Purkinje cell (primary cell): ENCODE results near the gene TMEM204. TPM values are rescaled to one million over a fixed set of nuclear protein-coding genes. Genes with fewer than 3 reads are reported as not detected.

Experiments
- polyA plus RNA-seq: library from polyadenylated mRNA; unstranded; fragments of >200 nt; fragmentation: Nextera tagmentation; gene quantifications from 2 replicates; pipeline ENCODE4 v1.2.1, GENCODE V29; 2014

Gene TMEM204
- polyA plus RNA-seq, result not detected in 2 replicates

GRCh38 chr16:1533443-1533951 lies at the start of gene TMEM204:
Gene TMEM204 (plus strand): TSS chr16:1533666. CDS start chr16:1534276, 610 bp downstream.

GRCh38 chr16:1488619-1489018 lies 44.8 kb upstream of the TMEM204 start, which contains the start of gene PTX4:
Gene PTX4 (minus strand): TSS chr16:1488944. CDS start chr16:1488909, 35 bp downstream.

GRCh38 chr16:1492923-1493745 lies 40.3 kb upstream of the TMEM204 start, which contains the start of gene TELO2:
Gene TELO2 (plus strand): TSS chr16:1493360. CDS start chr16:1494282, 922 bp downstream.

Other genes with a start within 250 kb of the TMEM204 start
- gene UBE2I, start 224.0 kb upstream of the TMEM204 start, polyA plus RNA-seq, result 7.7 and 10.6 TPM in 2 replicates
- gene BAIAP3, start 200.0 kb upstream of the TMEM204 start, polyA plus RNA-seq, result 0.43 and 1.5 TPM in 2 replicates
- gene TSR3, start 181.8 kb upstream of the TMEM204 start, polyA plus RNA-seq, result 8.4 and 12.0 TPM in 2 replicates
- 24.3 and 38.4 TPM in 2 replicates for gene GNPTG, start 181.7 kb upstream of the TMEM204 start, polyA plus RNA-seq
- gene UNKL, start 119.0 kb upstream of the TMEM204 start, polyA plus RNA-seq, result 2.1 and 3.6 TPM in 2 replicates
- 8.0 and 23.6 TPM in 2 replicates for gene UQCC4, start 112.9 kb upstream of the TMEM204 start, polyA plus RNA-seq
- gene PERCC1, start 102.6 kb upstream of the TMEM204 start, polyA plus RNA-seq, result not detected in 2 replicates
- gene CCDC154, start 89.1 kb upstream of the TMEM204 start, polyA plus RNA-seq, result 0.73 TPM in 1 of 2 replicates, not detected in the other
- 0.52 and 0.55 TPM in 2 replicates for gene CLCN7, start 58.6 kb upstream of the TMEM204 start, polyA plus RNA-seq
- not detected in 2 replicates for gene PTX4, start 44.7 kb upstream of the TMEM204 start, polyA plus RNA-seq
- gene TELO2, start 40.3 kb upstream of the TMEM204 start, polyA plus RNA-seq, result 0.55 and 0.67 TPM in 2 replicates
- 0.13 and 0.50 TPM in 2 replicates for gene IFT140, start 78.4 kb downstream of the TMEM204 start, polyA plus RNA-seq
- 0.43 and 1.4 TPM in 2 replicates for gene CRAMP1, start 78.7 kb downstream of the TMEM204 start, polyA plus RNA-seq
- 1.5 and 3.5 TPM in 2 replicates for gene JPT2, start 144.6 kb downstream of the TMEM204 start, polyA plus RNA-seq
- 0.57 and 0.75 TPM in 2 replicates for gene MAPK8IP3, start 172.5 kb downstream of the TMEM204 start, polyA plus RNA-seq
- 23.9 and 25.4 TPM in 2 replicates for gene NME3, start 237.9 kb downstream of the TMEM204 start, polyA plus RNA-seq
- not detected in 2 replicates for gene EME2, start 239.1 kb downstream of the TMEM204 start, polyA plus RNA-seq
- 18.2 and 21.2 TPM in 2 replicates for gene MRPS34, start 239.5 kb downstream of the TMEM204 start, polyA plus RNA-seq
- 1.1 and 4.5 TPM in 2 replicates for gene SPSB3, start 248.9 kb downstream of the TMEM204 start, polyA plus RNA-seq
- 5.2 and 6.6 TPM in 2 replicates for gene NUBP2, start 249.3 kb downstream of the TMEM204 start, polyA plus RNA-seq